Upper lobe of right lung (tissue), 1 donor: ENCODE data around the gene PKDCC. TPM values are rescaled to one million over a fixed set of nuclear protein-coding genes. Genes with fewer than 3 reads are reported as not detected.
A peak's percentile ranks its signal among the peaks of the same experiment; 100 is the strongest.
"Not testable (repeated sequence)": the region's sequence is repeated elsewhere in the genome, so short reads cannot be mapped to it uniquely, and the experiment has no call there.

Experiments
- ATAC-seq: fragments of 200-7000 bp; cut with Tn5 transposase; one replicate; pipeline ENCODE4 v1.9.1; 2020; ENCODE audit warnings: mild to moderate bottlenecking, moderate library complexity
- DNase-seq: peaks from one replicate; pipeline ENCODE4 v3.0.0-alpha.2; 2020
- H3K27ac ChIP-seq: fragments of 200-600 bp; one replicate; pipeline ENCODE4 v1.8.0; 2022
- H3K27me3 ChIP-seq: fragments of 200-600 bp; one replicate; pipeline ENCODE4 v1.8.0; 2022; ENCODE audit warnings: mild to moderate bottlenecking
- H3K36me3 ChIP-seq: fragments of 200-600 bp; one replicate; pipeline ENCODE4 v1.8.0; 2022
- H3K4me1 ChIP-seq: fragments of 200-600 bp; one replicate; pipeline ENCODE4 v1.8.0; 2022
- H3K4me3 ChIP-seq: fragments of 200-600 bp; one replicate; pipeline ENCODE4 v1.8.0; 2022; ENCODE audit warnings: mild to moderate bottlenecking
- H3K9me3 ChIP-seq: fragments of 200-600 bp; one replicate; pipeline ENCODE4 v1.8.0; 2022
- intact Hi-C: fragments of 100-400 bp; cut with DNase I; formaldehyde crosslinking; loops from one replicate; pipeline ENCODE4 v1.11.0; 2022
- total RNA-seq: library from RNA; stranded (reverse); fragmentation: NEBNext Ultra II Directional; extraction: Animal tissue kit (Norgen Biotek cat#: 25700); gene quantifications from one replicate; pipeline ENCODE4 v1.2.1, GENCODE V29; 2021
- TF ChIP-seq, protein P1 (sequence below): fragments of 200-600 bp; IDR thresholded peaks from one replicate; pipeline ENCODE4 v1.8.0; 2022; ENCODE audit warnings: antibody characterized with exemption
- donor health status: DM: no; HTN: yes; CAD: no; lungs with severe emphysema.

Gene PKDCC
- total RNA-seq, 1 donor from 2014 or later = 65.5 TPM

DNA sequence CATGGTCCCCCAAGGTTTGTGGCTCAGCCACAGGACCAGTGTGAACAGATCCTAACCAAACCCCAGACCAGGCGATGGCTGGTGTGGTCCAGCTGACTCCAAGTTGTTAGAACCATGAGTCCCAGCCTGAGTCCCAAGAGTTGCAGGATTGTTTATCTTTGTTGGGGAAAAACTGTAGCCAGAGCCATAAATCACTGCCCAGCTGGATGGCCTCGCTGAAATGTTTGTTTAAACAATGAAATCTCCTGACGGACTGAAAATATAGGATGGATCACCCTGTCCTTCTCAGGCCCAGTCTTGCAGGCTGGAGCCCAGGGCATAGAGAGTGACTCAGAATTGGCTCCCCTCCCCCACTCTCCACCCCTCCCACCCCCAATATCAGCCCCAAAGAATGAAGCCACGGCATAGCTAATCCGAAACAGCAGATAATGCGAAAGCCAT lies 36.4 kb downstream of the PKDCC start:
- no peaks in the 10 kb centered on the region for H3K27me3 ChIP-seq
- TF ChIP-seq, protein P1, sequence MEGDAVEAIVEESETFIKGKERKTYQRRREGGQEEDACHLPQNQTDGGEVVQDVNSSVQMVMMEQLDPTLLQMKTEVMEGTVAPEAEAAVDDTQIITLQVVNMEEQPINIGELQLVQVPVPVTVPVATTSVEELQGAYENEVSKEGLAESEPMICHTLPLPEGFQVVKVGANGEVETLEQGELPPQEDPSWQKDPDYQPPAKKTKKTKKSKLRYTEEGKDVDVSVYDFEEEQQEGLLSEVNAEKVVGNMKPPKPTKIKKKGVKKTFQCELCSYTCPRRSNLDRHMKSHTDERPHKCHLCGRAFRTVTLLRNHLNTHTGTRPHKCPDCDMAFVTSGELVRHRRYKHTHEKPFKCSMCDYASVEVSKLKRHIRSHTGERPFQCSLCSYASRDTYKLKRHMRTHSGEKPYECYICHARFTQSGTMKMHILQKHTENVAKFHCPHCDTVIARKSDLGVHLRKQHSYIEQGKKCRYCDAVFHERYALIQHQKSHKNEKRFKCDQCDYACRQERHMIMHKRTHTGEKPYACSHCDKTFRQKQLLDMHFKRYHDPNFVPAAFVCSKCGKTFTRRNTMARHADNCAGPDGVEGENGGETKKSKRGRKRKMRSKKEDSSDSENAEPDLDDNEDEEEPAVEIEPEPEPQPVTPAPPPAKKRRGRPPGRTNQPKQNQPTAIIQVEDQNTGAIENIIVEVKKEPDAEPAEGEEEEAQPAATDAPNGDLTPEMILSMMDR = no peak
- intact Hi-C loops = no loop called here
- peaks cover 27% of the 10 kb centered on the region for H3K4me1 ChIP-seq
- DNase-seq (no peak), ATAC-seq (peak; percentile 30)
- no peaks in the 10 kb centered on the region for H3K36me3 ChIP-seq
- no peak overlapping the region for H3K4me3 ChIP-seq
- no peak overlapping the region for H3K27ac ChIP-seq
- no peaks in the 10 kb centered on the region for H3K9me3 ChIP-seq

DNA sequence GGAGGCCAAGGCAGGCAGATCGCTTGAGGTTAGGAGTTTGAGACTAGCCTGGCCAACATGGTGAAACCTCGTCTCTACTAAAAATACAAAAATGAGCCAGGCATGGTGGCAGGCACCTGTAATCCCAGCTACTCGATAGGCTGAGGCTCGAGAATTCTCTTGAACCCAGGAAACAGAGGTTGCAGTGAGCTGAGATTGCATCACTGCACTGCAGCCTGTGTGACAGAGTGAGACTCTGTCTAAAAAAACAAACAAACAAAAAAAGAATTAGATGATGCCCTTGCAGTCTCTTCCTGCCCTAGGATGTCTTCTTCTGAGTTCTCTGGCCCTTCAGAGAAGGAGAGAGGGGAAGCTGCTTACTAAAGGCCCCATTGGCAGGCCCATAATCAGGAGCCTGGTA lies 37.2 kb downstream of the PKDCC start:
- H3K27ac ChIP-seq, H3K9me3 ChIP-seq, H3K27me3 ChIP-seq, H3K4me3 ChIP-seq, DNase-seq, H3K36me3 ChIP-seq, ATAC-seq: not testable (repeated sequence)
- H3K4me1 ChIP-seq = peaks cover 27% of the 10 kb centered on the region
- intact Hi-C loops = loop anchor here (5.0 kb wide), 1 partner anchor 213 kb away; no protein-coding TSS in a partner anchor

DNA sequence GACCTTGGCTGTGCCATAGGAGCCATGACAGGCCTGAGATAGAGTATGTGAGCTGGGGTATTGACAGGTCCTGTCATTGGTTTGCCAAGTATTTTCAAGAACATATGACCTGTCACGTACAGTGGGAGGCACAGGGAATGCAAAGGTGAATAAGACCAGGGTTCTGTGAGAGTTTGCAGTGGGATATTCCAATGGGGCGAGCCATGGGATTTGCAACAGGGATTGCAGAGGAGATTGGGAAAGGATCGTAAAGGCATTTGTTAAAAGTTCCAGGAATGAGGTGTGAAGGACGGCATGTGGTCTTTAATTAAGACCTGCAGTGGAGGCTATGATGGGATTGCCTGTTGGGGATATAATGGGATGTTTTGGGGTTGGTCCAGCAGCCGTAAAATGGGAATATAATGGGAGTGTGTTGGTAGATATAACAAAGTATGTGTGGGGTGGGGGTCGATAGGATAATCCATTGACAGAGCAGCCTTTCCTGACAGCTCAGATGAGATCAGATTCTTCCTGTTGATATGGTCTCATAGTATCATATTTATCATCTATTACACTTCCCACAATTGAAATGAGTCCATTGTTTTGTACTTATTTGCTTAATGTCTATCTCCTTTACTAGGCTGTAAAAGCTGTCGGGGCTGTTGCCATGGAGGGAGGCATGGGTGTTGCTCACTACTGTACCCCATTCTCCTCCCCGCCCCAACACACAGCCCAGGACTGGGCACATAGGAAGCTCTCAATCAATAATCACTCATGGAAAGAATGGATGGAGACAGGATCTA lies 38.1 kb downstream of the PKDCC start:
- TF ChIP-seq, protein P1 = no peak
- DNase-seq (no peak), ATAC-seq (no peak)
- Histone ChIP-seq H3K4me1 (peaks cover 27% of the 10 kb centered on the region), H3K27ac (no peak overlapping the region), H3K27me3 (no peaks in the 10 kb centered on the region), H3K9me3 (no peaks in the 10 kb centered on the region), H3K4me3 (no peak overlapping the region), H3K36me3 (no peaks in the 10 kb centered on the region)
- intact Hi-C loops = loop anchor here (5.0 kb wide), 1 partner anchor 214 kb away; no protein-coding TSS in a partner anchor

DNA sequence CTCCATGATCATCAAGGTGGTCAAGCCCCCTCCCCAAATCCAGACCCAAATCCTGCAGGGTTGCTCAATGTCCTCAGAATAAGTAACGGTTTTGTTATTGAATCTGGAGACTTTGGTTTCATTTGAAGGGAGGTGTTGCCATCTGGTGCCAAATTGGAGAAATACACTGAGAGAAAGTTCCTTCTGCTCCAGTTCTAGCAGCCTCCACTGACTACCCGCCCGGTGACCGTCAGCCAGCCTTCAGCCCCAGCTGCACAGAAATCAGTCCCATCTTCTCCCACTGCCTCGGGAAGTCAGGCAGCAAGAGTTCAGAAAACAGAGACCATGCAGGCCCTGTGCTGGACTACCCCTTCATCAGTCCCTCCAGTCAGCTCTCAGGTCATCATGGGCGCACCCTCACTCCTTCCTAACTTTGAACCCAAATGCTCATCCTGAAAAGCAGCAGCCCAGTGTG lies 38.7 kb downstream of the PKDCC start:
- Histone ChIP-seq H3K27ac (no peak overlapping the region), H3K36me3 (no peaks in the 10 kb centered on the region), H3K4me3 (no peak overlapping the region), H3K9me3 (no peaks in the 10 kb centered on the region), H3K4me1 (peaks cover 27% of the 10 kb centered on the region), H3K27me3 (no peaks in the 10 kb centered on the region)
- TF ChIP-seq, protein P1 = peak; percentile 76
- ATAC-seq (peak; percentile 80), DNase-seq (no peak)
- intact Hi-C loops = loop anchor here (5.0 kb wide), 1 partner anchor 214 kb away; no protein-coding TSS in a partner anchor

DNA sequence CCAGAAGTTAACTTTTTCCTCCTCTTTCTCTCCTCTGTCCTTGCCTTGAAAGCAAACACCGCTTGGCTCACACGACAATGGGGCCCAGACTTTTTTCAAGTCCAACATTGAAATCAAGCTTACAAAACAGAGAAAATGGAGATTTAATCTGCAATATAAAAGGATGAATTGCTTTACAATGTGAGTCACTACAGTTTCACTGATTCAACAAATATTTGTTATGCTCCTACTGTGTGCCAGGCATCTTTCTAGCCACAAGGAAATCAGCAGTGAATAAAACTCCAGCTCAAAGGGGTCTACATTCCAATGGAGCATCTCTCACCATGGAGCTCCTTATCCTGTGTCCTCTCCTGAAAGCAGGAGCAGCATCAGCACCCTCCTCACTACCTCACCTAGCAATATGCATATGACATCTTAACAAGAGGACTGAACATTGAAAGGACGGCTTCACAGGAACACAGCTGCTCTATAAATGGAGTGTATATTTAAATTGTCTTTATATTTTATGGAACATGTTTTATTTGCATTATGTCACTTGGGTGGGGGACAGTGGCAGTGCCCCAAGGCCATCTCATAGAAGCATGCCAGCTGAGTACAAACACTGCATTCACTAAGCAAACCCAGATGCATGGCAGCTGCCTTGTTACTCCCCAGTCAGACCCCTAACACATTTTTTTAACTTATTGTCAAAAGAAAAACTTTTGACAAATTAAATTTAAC lies 39.5 kb downstream of the PKDCC start:
- no peaks in the 10 kb centered on the region for H3K27me3 ChIP-seq
- no peak overlapping the region for H3K27ac ChIP-seq
- TF ChIP-seq, protein P1 = no peak
- H3K9me3 ChIP-seq = no peaks in the 10 kb centered on the region
- DNase-seq (no peak), ATAC-seq (no peak)
- peaks cover 32% of the 10 kb centered on the region for H3K4me1 ChIP-seq
- H3K36me3 ChIP-seq = no peaks in the 10 kb centered on the region
- no peak overlapping the region for H3K4me3 ChIP-seq
- intact Hi-C loops = loop anchor here (5.0 kb wide), 1 partner anchor 215 kb away; no protein-coding TSS in a partner anchor

DNA sequence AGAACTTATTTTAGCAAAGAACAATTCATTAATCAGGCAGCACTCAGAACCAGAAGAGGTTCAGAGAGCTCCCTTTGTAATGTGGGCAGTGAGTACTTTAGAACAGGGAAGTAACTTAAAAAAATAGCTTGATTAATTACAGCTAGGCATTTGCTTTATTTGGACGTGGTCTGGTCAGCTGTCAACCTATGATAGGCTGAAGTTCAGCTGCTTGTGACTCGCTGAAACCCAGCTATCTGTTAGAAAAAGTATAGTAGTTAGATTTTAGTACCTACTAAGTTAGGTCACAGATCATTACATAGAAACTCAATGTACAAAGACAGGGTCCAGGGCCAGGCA lies 40.0 kb downstream of the PKDCC start:
- no peaks in the 10 kb centered on the region for H3K27me3 ChIP-seq
- H3K4me3 ChIP-seq = no peak overlapping the region
- H3K4me1 ChIP-seq = peaks cover 32% of the 10 kb centered on the region
- H3K36me3 ChIP-seq = no peaks in the 10 kb centered on the region
- intact Hi-C loops = loop anchor here (5.0 kb wide), 1 partner anchor 216 kb away; no protein-coding TSS in a partner anchor
- H3K27ac ChIP-seq = no peak overlapping the region
- TF ChIP-seq, protein P1 = no peak
- DNase-seq (no peak), ATAC-seq (no peak)
- no peaks in the 10 kb centered on the region for H3K9me3 ChIP-seq
